Endothelial cell (in vitro differentiated cells): ENCODE results near the gene RET. TPM values are rescaled to one million over a fixed set of nuclear protein-coding genes. Genes with fewer than 3 reads are reported as not detected.

Experiments
- DNase-seq: peaks from one replicate; pipeline ENCODE4 v3.0.0; 2021; ENCODE audit warnings: low spot score
- H3K27ac Mint-ChIP-seq: one replicate; pipeline ENCODE4 v1.8.0; 2021; ENCODE audit warnings: mixed read lengths, inconsistent platforms; ENCODE audit not compliant: unreplicated experiment
- H3K27me3 Mint-ChIP-seq: one replicate; pipeline ENCODE4 v1.8.0; 2021; ENCODE audit warnings: mild to moderate bottlenecking, moderate library complexity, mixed read lengths, inconsistent platforms; ENCODE audit not compliant: unreplicated experiment
- H3K36me3 Mint-ChIP-seq: one replicate; pipeline ENCODE4 v1.8.0; 2021; ENCODE audit warnings: mild to moderate bottlenecking, low read depth, mixed read lengths, inconsistent platforms; ENCODE audit not compliant: unreplicated experiment
- H3K4me1 Mint-ChIP-seq: one replicate; pipeline ENCODE4 v1.8.0; 2021; ENCODE audit warnings: mild to moderate bottlenecking, mixed read lengths, inconsistent platforms; ENCODE audit not compliant: unreplicated experiment
- H3K4me3 Mint-ChIP-seq: one replicate; pipeline ENCODE4 v1.8.0; 2021; ENCODE audit warnings: mild to moderate bottlenecking, mixed read lengths, inconsistent platforms; ENCODE audit not compliant: unreplicated experiment
- H3K9me3 Mint-ChIP-seq: one replicate; pipeline ENCODE4 v1.8.0; 2021; ENCODE audit warnings: mixed read lengths, inconsistent platforms; ENCODE audit not compliant: unreplicated experiment
- total RNA-seq: library from RNA; stranded (reverse); fragmentation: NEBNext Ultra II Directional; extraction: Animal tissue kit (Norgen Biotek cat#: 25700); gene quantifications from one replicate; pipeline ENCODE4 v1.2.1, GENCODE V29; 2021; ENCODE audit not compliant: unreplicated experiment
- TF ChIP-seq, protein P1 (sequence below): fragments of 200-600 bp; sonication (generic); IDR thresholded peaks from one replicate; pipeline ENCODE4 v1.5.0; 2021; ENCODE audit warnings: antibody characterized with exemption; ENCODE audit not compliant: unreplicated experiment

The RET gene
- total RNA-seq, 1 donor from 2014 or later, result 0.28 TPM

DNA sequence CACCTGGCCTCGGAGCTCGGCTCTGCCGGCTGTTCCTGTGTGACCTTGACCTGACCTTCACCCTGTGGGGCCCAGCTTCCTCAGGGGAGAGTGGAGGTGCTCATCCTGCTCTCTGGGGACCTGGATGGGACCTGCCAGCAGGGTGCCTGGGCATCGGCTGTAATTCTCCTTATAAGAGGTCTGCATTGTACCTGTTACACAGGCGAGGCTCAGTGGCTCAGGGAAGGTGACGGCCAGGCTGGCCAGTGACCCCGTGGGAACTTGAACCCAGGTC, 29.0 kb downstream of the RET start:
- Mint-ChIP-seq H3K27ac (no peak overlapping the region), H3K4me1 (no peaks in the 10 kb centered on the region), H3K4me3 (no peak overlapping the region), H3K27me3 (peaks cover 19% of the 10 kb centered on the region), H3K9me3 (no peaks in the 10 kb centered on the region), H3K36me3 (no peaks in the 10 kb centered on the region)
- TF ChIP-seq, protein P1, sequence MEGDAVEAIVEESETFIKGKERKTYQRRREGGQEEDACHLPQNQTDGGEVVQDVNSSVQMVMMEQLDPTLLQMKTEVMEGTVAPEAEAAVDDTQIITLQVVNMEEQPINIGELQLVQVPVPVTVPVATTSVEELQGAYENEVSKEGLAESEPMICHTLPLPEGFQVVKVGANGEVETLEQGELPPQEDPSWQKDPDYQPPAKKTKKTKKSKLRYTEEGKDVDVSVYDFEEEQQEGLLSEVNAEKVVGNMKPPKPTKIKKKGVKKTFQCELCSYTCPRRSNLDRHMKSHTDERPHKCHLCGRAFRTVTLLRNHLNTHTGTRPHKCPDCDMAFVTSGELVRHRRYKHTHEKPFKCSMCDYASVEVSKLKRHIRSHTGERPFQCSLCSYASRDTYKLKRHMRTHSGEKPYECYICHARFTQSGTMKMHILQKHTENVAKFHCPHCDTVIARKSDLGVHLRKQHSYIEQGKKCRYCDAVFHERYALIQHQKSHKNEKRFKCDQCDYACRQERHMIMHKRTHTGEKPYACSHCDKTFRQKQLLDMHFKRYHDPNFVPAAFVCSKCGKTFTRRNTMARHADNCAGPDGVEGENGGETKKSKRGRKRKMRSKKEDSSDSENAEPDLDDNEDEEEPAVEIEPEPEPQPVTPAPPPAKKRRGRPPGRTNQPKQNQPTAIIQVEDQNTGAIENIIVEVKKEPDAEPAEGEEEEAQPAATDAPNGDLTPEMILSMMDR, result no peak
- no peak for DNase-seq

DNA sequence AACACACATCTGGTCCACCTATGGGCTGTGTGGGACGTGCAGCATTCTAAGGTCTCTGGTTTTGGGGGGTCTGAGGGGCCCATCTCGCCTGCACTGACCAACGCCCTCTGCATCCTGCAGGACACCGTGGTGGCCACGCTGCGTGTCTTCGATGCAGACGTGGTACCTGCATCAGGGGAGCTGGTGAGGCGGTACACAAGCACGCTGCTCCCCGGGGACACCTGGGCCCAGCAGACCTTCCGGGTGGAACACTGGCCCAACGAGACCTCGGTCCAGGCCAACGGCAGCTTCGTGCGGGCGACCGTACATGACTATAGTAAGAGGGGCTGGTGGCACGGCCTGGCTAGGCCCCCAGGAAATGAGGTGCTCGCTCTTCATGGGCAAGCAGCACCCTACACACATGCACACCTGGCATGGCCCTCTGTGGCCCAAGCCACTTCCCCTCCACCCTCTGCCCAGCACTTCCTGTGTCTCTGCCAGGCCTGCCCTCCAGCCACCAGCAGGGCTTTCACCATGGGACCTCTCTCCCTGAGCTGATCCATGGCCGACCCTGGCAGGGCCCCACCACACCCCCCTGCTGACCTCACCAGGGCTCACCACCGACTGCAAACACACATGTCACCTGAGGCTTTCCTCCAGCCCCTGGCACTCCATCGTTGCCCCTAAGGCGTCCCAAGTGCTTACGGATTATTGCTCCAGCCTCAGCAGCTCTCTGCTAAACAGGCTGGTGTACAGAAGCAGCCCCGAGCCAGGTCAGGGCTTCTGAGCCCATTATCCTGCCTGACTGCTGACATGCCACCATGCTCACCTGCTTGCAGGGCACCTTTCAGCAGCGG, 29.6 kb downstream of the RET start:
- Mint-ChIP-seq H3K27ac (no peak overlapping the region), H3K36me3 (no peaks in the 10 kb centered on the region), H3K4me1 (no peaks in the 10 kb centered on the region), H3K27me3 (peaks cover 19% of the 10 kb centered on the region), H3K4me3 (no peak overlapping the region), H3K9me3 (no peaks in the 10 kb centered on the region)
- TF ChIP-seq, protein P1, result no peak
- no peak for DNase-seq

DNA sequence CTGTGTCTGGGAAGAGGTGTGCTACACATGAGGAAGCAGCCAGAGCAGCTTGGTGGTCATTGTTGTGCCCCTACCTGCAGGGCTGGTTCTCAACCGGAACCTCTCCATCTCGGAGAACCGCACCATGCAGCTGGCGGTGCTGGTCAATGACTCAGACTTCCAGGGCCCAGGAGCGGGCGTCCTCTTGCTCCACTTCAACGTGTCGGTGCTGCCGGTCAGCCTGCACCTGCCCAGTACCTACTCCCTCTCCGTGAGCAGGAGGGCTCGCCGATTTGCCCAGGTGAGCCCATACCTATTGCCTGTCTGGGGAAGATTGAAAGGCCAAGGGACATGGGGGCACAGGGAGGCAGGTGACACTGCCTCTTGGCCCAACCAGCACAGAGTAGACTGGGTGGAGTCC, 32.1 kb downstream of the RET start:
- H3K9me3 Mint-ChIP-seq, result no peaks in the 10 kb centered on the region
- DNase-seq, result no peak
- peaks cover 16% of the 10 kb centered on the region for H3K27me3 Mint-ChIP-seq
- no peaks in the 10 kb centered on the region for H3K4me1 Mint-ChIP-seq
- TF ChIP-seq, protein P1, result no peak
- H3K36me3 Mint-ChIP-seq, result no peaks in the 10 kb centered on the region
- H3K27ac Mint-ChIP-seq, result no peak overlapping the region
- no peak overlapping the region for H3K4me3 Mint-ChIP-seq

DNA sequence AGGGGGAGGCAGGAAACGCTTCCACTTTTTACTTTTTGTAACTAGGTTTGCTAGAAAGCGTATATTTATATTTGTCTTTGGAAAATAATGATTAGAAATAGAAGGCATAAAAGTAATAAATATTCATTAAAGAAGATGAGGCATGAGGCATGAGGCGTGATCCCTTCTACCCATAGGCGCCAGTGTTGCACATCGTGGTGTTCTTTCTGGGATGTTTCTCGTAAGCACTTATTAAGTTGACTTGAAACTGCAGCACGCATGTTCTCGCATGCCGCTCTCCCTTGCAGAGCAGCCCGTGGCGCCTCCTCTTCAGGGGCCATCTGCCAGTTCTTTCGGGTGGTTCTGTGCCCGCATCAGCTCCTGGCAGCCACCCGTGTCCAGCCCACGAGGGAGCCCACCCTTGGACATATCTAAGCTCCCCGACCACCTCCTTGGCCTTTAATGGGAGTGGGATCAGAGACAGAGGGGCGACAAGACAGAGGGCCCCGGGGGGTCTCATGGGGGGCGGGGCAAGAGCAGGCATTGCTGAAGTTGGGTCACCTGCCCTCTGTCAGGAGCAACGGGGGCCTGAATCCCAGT, 32.9 kb downstream of the RET start:
- no peak overlapping the region for H3K27ac Mint-ChIP-seq
- no peaks in the 10 kb centered on the region for H3K4me1 Mint-ChIP-seq
- peaks cover 11% of the 10 kb centered on the region for H3K27me3 Mint-ChIP-seq
- TF ChIP-seq, protein P1, result no peak
- H3K4me3 Mint-ChIP-seq, result no peak overlapping the region
- no peak for DNase-seq
- H3K36me3 Mint-ChIP-seq, result no peaks in the 10 kb centered on the region
- H3K9me3 Mint-ChIP-seq, result no peaks in the 10 kb centered on the region

DNA sequence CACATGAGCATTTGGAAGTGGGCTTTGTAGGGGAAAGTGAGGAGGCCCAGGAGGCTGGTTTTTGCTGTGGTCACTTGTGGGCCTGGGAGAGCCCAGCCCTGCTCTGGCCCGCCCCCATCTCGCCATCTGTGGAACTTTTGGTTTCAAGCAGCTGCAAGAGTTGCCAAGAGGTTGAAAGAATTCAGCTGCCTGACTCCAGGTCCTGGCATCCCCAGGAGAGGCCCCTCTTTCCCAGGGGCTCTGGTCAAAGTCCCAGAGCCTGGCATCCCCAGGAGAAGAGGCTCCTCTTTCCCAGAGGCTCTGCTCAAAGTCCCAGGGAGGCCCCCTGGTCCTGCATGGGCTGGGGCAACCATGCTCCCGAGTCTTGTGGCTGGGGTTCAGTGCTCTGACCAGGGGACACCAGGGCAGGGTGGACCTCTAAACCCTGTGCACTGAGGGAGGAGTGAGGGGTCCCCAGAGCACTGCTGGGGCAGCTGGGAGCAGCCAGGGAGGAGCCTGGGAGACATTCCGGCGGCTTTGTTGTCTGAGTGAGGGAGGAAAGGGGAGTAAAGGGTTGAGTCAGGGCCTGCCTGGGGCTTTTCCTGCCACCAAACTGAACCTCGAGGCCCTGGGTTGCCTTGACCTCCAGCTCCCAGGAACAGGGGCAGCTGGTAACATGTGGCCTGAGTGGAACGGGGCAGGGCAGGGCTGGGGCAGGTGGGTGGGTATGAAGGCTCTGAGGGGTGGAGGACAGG, 33.6 kb downstream of the RET start:
- no peaks in the 10 kb centered on the region for H3K9me3 Mint-ChIP-seq
- H3K4me1 Mint-ChIP-seq, result no peaks in the 10 kb centered on the region
- DNase-seq, result no peak
- peaks cover 10% of the 10 kb centered on the region for H3K27me3 Mint-ChIP-seq
- H3K4me3 Mint-ChIP-seq, result no peak overlapping the region
- H3K27ac Mint-ChIP-seq, result no peak overlapping the region
- TF ChIP-seq, protein P1, result no peak
- no peaks in the 10 kb centered on the region for H3K36me3 Mint-ChIP-seq
